ENCODE results near the gene PRDM11.

The PRDM11 gene

DNA sequence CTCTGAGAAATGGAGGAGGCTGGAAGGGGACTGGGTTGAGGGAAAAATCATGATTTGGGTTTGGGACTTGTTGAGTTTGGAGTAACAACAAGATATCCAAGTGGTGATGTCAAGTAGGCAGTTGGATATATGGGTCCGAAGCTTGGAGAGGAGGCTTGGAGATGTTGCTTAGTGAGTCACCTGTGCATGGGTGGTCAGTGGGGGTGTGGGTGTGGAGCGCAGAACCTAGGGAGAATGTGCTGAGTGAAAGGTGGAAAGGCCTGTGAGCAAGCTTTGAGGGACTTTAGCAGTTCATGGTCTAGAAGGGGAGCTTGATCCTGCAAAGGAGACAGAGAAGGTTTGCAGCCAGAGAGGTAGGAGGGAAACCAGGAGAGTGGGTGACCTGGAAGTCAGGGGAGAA, 38.2 kb downstream of the PRDM11 start:
- Histone ChIP-seq H3K27ac (ENCODE audit: low read length) (no peak overlapping the region), H3K9me3 (ENCODE audit: insufficient read depth, low read length, severe bottlenecking) (no peaks in the 10 kb centered on the region), H3K4me2 (ENCODE audit: insufficient read depth, low read length) (no peak overlapping the region), H3K36me3 (ENCODE audit: insufficient read depth, low read length) (no peaks in the 10 kb centered on the region), H3K9ac (ENCODE audit: low read depth, low read length) (no peak overlapping the region), H4K20me1 (ENCODE audit: insufficient read depth, low read length) (no peaks in the 10 kb centered on the region), H3K79me2 (ENCODE audit: insufficient read depth, low read length) (no peaks in the 10 kb centered on the region), H3K4me3 (ENCODE audit: low read depth in 1 of 2, low read length in 2 of 2) (no peak overlapping the region), H2AFZ (ENCODE audit: low read depth, low read length) (no peak overlapping the region), H3K4me1 (ENCODE audit: insufficient read depth, low read length) (no peaks in the 10 kb centered on the region), H3K27me3 (ENCODE audit: insufficient read depth, low read length, poor library complexity) (no peaks in the 10 kb centered on the region)
- ATAC-seq (ENCODE audit: insufficient read depth, low read depth) (no peak), DNase-seq (no peak)
- TF ChIP-seq, protein P1, sequence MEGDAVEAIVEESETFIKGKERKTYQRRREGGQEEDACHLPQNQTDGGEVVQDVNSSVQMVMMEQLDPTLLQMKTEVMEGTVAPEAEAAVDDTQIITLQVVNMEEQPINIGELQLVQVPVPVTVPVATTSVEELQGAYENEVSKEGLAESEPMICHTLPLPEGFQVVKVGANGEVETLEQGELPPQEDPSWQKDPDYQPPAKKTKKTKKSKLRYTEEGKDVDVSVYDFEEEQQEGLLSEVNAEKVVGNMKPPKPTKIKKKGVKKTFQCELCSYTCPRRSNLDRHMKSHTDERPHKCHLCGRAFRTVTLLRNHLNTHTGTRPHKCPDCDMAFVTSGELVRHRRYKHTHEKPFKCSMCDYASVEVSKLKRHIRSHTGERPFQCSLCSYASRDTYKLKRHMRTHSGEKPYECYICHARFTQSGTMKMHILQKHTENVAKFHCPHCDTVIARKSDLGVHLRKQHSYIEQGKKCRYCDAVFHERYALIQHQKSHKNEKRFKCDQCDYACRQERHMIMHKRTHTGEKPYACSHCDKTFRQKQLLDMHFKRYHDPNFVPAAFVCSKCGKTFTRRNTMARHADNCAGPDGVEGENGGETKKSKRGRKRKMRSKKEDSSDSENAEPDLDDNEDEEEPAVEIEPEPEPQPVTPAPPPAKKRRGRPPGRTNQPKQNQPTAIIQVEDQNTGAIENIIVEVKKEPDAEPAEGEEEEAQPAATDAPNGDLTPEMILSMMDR (IDR thresholded peaks at IDR 0.05; ENCODE audit: borderline replicate concordance, extremely low read depth, low read length, poor library complexity, severe bottlenecking) = no peak

DNA sequence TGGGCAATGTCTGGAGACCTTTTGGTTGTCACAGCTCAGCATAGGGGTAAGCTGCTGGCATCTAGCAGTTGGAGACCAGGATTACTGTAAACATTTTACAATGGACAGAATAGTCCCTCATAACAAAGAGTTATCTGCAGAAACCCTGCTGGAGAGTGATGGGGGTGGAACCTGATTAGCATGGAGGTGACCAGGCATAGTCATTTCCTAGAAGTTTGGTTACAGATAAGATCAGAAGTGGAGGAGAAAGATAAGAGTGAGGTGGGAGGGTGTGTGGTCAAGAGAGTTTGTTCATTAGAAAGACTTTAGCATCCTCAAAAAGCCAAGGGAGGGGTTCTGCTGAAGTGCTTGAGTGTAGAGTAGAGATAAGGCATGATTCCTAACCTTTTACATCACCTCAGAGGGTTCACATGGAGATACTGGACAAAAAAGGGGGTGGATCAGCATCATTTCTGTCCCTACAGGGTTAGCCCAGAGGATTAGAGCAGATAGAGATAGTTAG, 38.8 kb downstream of the PRDM11 start:
- ATAC-seq (ENCODE audit: insufficient read depth, low read depth) (no peak), DNase-seq (no peak)
- H2AFZ ChIP-seq (ENCODE audit: low read depth, low read length) = no peak overlapping the region
- H3K27ac ChIP-seq (ENCODE audit: low read length) = no peak overlapping the region
- H3K79me2 ChIP-seq (ENCODE audit: insufficient read depth, low read length) = no peaks in the 10 kb centered on the region
- TF ChIP-seq, protein P1 (IDR thresholded peaks at IDR 0.05; ENCODE audit: borderline replicate concordance, extremely low read depth, low read length, poor library complexity, severe bottlenecking) = no peak
- no peak for TF ChIP-seq EZH2 (IDR thresholded peaks at IDR 0.05; ENCODE audit: borderline replicate concordance, low read depth, low read length, severe bottlenecking)
- H3K9ac ChIP-seq (ENCODE audit: low read depth, low read length) = no peak overlapping the region
- H3K36me3 ChIP-seq (ENCODE audit: insufficient read depth, low read length) = no peaks in the 10 kb centered on the region
- no peaks in the 10 kb centered on the region for H3K9me3 ChIP-seq (ENCODE audit: insufficient read depth, low read length, severe bottlenecking)
- no peaks in the 10 kb centered on the region for H4K20me1 ChIP-seq (ENCODE audit: insufficient read depth, low read length)
- H3K4me3 ChIP-seq (ENCODE audit: low read depth in 1 of 2, low read length in 2 of 2) = no peak overlapping the region
- H3K27me3 ChIP-seq (ENCODE audit: insufficient read depth, low read length, poor library complexity) = no peaks in the 10 kb centered on the region
- no peaks in the 10 kb centered on the region for H3K4me1 ChIP-seq (ENCODE audit: insufficient read depth, low read length)
- no peak overlapping the region for H3K4me2 ChIP-seq (ENCODE audit: insufficient read depth, low read length)

DNA sequence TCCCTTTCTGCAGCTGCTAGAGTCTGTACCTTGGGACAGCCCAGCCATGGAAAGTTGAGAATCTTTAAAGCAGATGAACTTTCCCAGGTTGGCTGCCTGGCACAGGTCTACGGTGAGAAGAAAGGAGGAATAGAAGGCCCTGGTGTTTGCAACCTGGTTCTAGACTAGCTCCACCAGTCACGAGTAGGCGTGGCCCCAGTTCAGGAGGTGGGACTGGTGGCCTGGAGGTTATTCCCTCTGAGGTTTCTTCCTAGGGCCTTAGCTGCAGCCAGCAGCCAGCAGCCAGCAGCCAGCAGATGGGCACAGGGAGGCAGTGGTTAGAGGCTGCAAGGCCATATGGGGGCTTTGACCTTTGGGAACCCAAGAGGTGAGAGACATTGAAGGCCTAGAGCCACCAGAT, 40.9 kb downstream of the PRDM11 start:
- no peak for ATAC-seq (ENCODE audit: insufficient read depth, low read depth)
- no peak overlapping the region for H3K4me2 ChIP-seq (ENCODE audit: insufficient read depth, low read length)
- H3K4me1 ChIP-seq (ENCODE audit: insufficient read depth, low read length) = no peaks in the 10 kb centered on the region
- H2AFZ ChIP-seq (ENCODE audit: low read depth, low read length) = no peak overlapping the region
- no peak for DNase-seq
- H3K27ac ChIP-seq (ENCODE audit: low read length) = no peak overlapping the region
- no peaks in the 10 kb centered on the region for H3K36me3 ChIP-seq (ENCODE audit: insufficient read depth, low read length)
- no peaks in the 10 kb centered on the region for H4K20me1 ChIP-seq (ENCODE audit: insufficient read depth, low read length)
- H3K9ac ChIP-seq (ENCODE audit: low read depth, low read length) = no peak overlapping the region
- H3K79me2 ChIP-seq (ENCODE audit: insufficient read depth, low read length) = no peaks in the 10 kb centered on the region
- H3K9me3 ChIP-seq (ENCODE audit: insufficient read depth, low read length, severe bottlenecking) = no peaks in the 10 kb centered on the region
- no peak overlapping the region for H3K4me3 ChIP-seq (ENCODE audit: low read depth in 1 of 2, low read length in 2 of 2)
- no peaks in the 10 kb centered on the region for H3K27me3 ChIP-seq (ENCODE audit: insufficient read depth, low read length, poor library complexity)
- TF ChIP-seq, protein P1 (IDR thresholded peaks at IDR 0.05; ENCODE audit: borderline replicate concordance, extremely low read depth, low read length, poor library complexity, severe bottlenecking) = no peak
- TF ChIP-seq EZH2 (IDR thresholded peaks at IDR 0.05; ENCODE audit: borderline replicate concordance, low read depth, low read length, severe bottlenecking) = no peak

DNA sequence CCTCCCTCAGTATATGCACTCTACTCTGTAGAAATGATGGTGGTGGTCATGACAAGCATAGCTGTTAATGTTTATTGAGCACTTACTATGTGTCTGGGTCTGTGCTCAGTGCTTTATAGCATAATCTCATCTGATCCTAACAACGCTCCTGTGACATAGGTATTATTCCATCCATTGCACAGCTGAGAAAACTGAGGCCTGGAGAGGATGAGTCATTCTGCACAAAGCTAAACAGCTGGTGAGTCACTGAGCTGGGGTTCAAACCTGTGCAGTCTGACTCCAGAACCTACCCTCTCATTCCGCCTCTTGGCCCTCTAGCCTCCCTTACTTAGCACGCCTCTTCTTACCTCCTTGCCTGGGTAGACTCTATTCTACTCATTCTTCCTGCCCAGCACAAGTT, 41.7 kb downstream of the PRDM11 start:
- no peaks in the 10 kb centered on the region for H4K20me1 ChIP-seq (ENCODE audit: insufficient read depth, low read length)
- H3K79me2 ChIP-seq (ENCODE audit: insufficient read depth, low read length) = no peaks in the 10 kb centered on the region
- H3K9ac ChIP-seq (ENCODE audit: low read depth, low read length) = no peak overlapping the region
- H3K9me3 ChIP-seq (ENCODE audit: insufficient read depth, low read length, severe bottlenecking) = no peaks in the 10 kb centered on the region
- no peaks in the 10 kb centered on the region for H3K4me1 ChIP-seq (ENCODE audit: insufficient read depth, low read length)
- H3K4me2 ChIP-seq (ENCODE audit: insufficient read depth, low read length) = no peak overlapping the region
- no peak overlapping the region for H3K27ac ChIP-seq (ENCODE audit: low read length)
- H2AFZ ChIP-seq (ENCODE audit: low read depth, low read length) = no peak overlapping the region
- TF ChIP-seq, protein P1 (IDR thresholded peaks at IDR 0.05; ENCODE audit: borderline replicate concordance, extremely low read depth, low read length, poor library complexity, severe bottlenecking) = no peak
- no peak for TF ChIP-seq EZH2 (IDR thresholded peaks at IDR 0.05; ENCODE audit: borderline replicate concordance, low read depth, low read length, severe bottlenecking)
- no peak for DNase-seq
- H3K27me3 ChIP-seq (ENCODE audit: insufficient read depth, low read length, poor library complexity) = no peaks in the 10 kb centered on the region
- H3K4me3 ChIP-seq (ENCODE audit: low read depth in 1 of 2, low read length in 2 of 2) = no peak overlapping the region
- ATAC-seq (ENCODE audit: insufficient read depth, low read depth) = no peak
- no peaks in the 10 kb centered on the region for H3K36me3 ChIP-seq (ENCODE audit: insufficient read depth, low read length)

Data from DND-41 (cell line).